Astrocyte (in vitro differentiated cells and primary cell): ENCODE measurements around the gene EYA2. TPM values are rescaled to one million over a fixed set of nuclear protein-coding genes. Genes with fewer than 3 reads are reported as not detected.

Source experiments
- DNase-seq: peaks from one replicate; pipeline ENCODE4 v3.0.0-alpha.2; 2010; ENCODE audit warnings: low read depth
- FAIRE-seq: peaks from 2 replicates; lab custom pipeline; 2011; peaks lifted over from hg19 to GRCh38; lab: Jason Lieb, UNC
- H2AFZ ChIP-seq: 2 replicates; pipeline ENCODE4 v1.6.0; 2012; ENCODE audit warnings: low read depth, low read length, inconsistent platforms
- H3K27ac ChIP-seq: 2 replicates; pipeline ENCODE4 v1.5.1; 2011; ENCODE audit warnings: low read depth, low read length, inconsistent platforms
- H3K27me3 ChIP-seq: 2 replicates; pipeline ENCODE4 v1.6.0; 2011; ENCODE audit warnings: low read length, inconsistent platforms; ENCODE audit not compliant: insufficient read depth
- H3K36me3 ChIP-seq: 2 replicates; pipeline ENCODE4 v1.5.1; 2011; ENCODE audit warnings: low read length, inconsistent platforms; ENCODE audit not compliant: insufficient read depth
- H3K4me1 ChIP-seq: 2 replicates; pipeline ENCODE4 v1.5.1; 2011; ENCODE audit warnings: low read length, inconsistent platforms; ENCODE audit not compliant: insufficient read depth
- H3K4me2 ChIP-seq: 2 replicates; pipeline ENCODE4 v1.6.0; 2012; ENCODE audit warnings: low read length, inconsistent platforms
- H3K4me3 ChIP-seq: 2 replicates; pipeline ENCODE4 v1.5.1; 2011; ENCODE audit warnings: low read depth, mild to moderate bottlenecking, low read length, inconsistent platforms; ENCODE audit not compliant: insufficient read depth
- H3K79me2 ChIP-seq: 2 replicates; pipeline ENCODE4 v1.6.0; 2012; ENCODE audit warnings: mild to moderate bottlenecking, low read length, inconsistent platforms; ENCODE audit not compliant: insufficient read depth
- H3K9ac ChIP-seq: 2 replicates; pipeline ENCODE4 v1.6.0; 2012; ENCODE audit warnings: mild to moderate bottlenecking, low read length, inconsistent platforms
- H3K9me3 ChIP-seq: 2 replicates; pipeline ENCODE4 v1.5.1; 2012; ENCODE audit warnings: low read depth, mild to moderate bottlenecking, low read length, inconsistent platforms; ENCODE audit not compliant: insufficient read depth
- H4K20me1 ChIP-seq: 2 replicates; pipeline ENCODE4 v1.6.0; 2012; ENCODE audit warnings: low read length, inconsistent platforms; ENCODE audit not compliant: insufficient read depth
- H3K27ac Mint-ChIP-seq: one replicate; pipeline ENCODE4 v1.8.0; 2021; ENCODE audit warnings: mild to moderate bottlenecking, mixed read lengths; ENCODE audit not compliant: unreplicated experiment
- H3K27me3 Mint-ChIP-seq: one replicate; pipeline ENCODE4 v1.8.0; 2021; ENCODE audit warnings: low read depth, mixed read lengths; ENCODE audit not compliant: unreplicated experiment
- H3K36me3 Mint-ChIP-seq: one replicate; pipeline ENCODE4 v1.8.0; 2021; ENCODE audit warnings: low read depth, mixed read lengths; ENCODE audit not compliant: unreplicated experiment
- H3K4me1 Mint-ChIP-seq: one replicate; pipeline ENCODE4 v1.8.0; 2021; ENCODE audit warnings: low read depth, mixed read lengths; ENCODE audit not compliant: unreplicated experiment
- H3K4me3 Mint-ChIP-seq: one replicate; pipeline ENCODE4 v1.8.0; 2021; ENCODE audit warnings: mild to moderate bottlenecking, moderate library complexity, mixed read lengths; ENCODE audit not compliant: unreplicated experiment
- H3K9me3 Mint-ChIP-seq: one replicate; pipeline ENCODE4 v1.8.0; 2021; ENCODE audit warnings: mild to moderate bottlenecking, mixed read lengths; ENCODE audit not compliant: unreplicated experiment
- CTCF ChIP-seq: IDR thresholded peaks from 2 replicates; pipeline ENCODE4 v1.5.1; 2011; ENCODE audit warnings: low read depth, mild to moderate bottlenecking, inconsistent platforms, low read length, moderate library complexity; ENCODE audit not compliant: insufficient read depth
- EZH2 ChIP-seq: IDR thresholded peaks from 2 replicates; pipeline ENCODE4 v1.6.1; 2012; ENCODE audit warnings: mild to moderate bottlenecking, low read length, inconsistent platforms; ENCODE audit not compliant: insufficient read depth
- total RNA-seq: library from RNA; stranded (reverse); gene quantifications from 2 replicates; pipeline ENCODE4 v1.2.1, GENCODE V29; 2021

EYA2 gene
- total RNA-seq, 1 donor from 2014 or later: 1.5 TPM

GRCh38 chr20:47097691-47098622 is 203.3 kb downstream of the EYA2 start:
- no peak for FAIRE-seq
- peaks cover 16% of the 10 kb centered on the region for H3K9me3 Mint-ChIP-seq

GRCh38 chr20:47099093-47099492 is 204.4 kb downstream of the EYA2 start:
- no peak overlapping the region for H3K27ac ChIP-seq
- peaks cover 13% of the 10 kb centered on the region for H3K27me3 Mint-ChIP-seq
- no peaks in the 10 kb centered on the region for H3K79me2 ChIP-seq
- no peak overlapping the region for H3K4me3 Mint-ChIP-seq
- H3K9me3 Mint-ChIP-seq: peaks cover 16% of the 10 kb centered on the region
- H3K4me3 ChIP-seq: no peak overlapping the region
- H3K36me3 Mint-ChIP-seq: no peaks in the 10 kb centered on the region
- no peaks in the 10 kb centered on the region for H3K36me3 ChIP-seq
- no peak overlapping the region for H3K27ac Mint-ChIP-seq
- H3K4me1 Mint-ChIP-seq: peaks cover 4% of the 10 kb centered on the region
- H3K4me1 ChIP-seq: no peaks in the 10 kb centered on the region
- peaks cover 13% of the 10 kb centered on the region for H3K27me3 ChIP-seq
- no peak for TF ChIP-seq EZH2
- no peak for TF ChIP-seq CTCF
- FAIRE-seq (no peak), DNase-seq (no peak)
- no peaks in the 10 kb centered on the region for H3K9me3 ChIP-seq
- H4K20me1 ChIP-seq: no peaks in the 10 kb centered on the region
- no peak overlapping the region for H3K9ac ChIP-seq
- H2AFZ ChIP-seq: no peak overlapping the region
- no peak overlapping the region for H3K4me2 ChIP-seq

More at GRCh38 chr20:47097691-47098622, 203.3 kb downstream of the EYA2 start:
- peaks cover 4% of the 10 kb centered on the region for H3K4me1 Mint-ChIP-seq
- Histone ChIP-seq H3K4me2 (no peak overlapping the region), H2AFZ (no peak overlapping the region), H3K9ac (no peak overlapping the region), H3K9me3 (no peaks in the 10 kb centered on the region), H3K27me3 (peaks cover 13% of the 10 kb centered on the region), H3K4me3 (no peak overlapping the region), H3K27ac (no peak overlapping the region), H3K4me1 (no peaks in the 10 kb centered on the region), H3K36me3 (no peaks in the 10 kb centered on the region), H4K20me1 (no peaks in the 10 kb centered on the region), H3K79me2 (no peaks in the 10 kb centered on the region)
- no peak for DNase-seq
- H3K27me3 Mint-ChIP-seq: peaks cover 19% of the 10 kb centered on the region
- TF ChIP-seq CTCF (no peak), EZH2 (no peak)
- H3K4me3 Mint-ChIP-seq: peak overlapping the region; percentile 12
- H3K27ac Mint-ChIP-seq: peak overlapping the region; percentile 63
- no peaks in the 10 kb centered on the region for H3K36me3 Mint-ChIP-seq
